WTC11 (cell line): ENCODE measurements around the gene MTHFD2. TPM values are rescaled to one million over a fixed set of nuclear protein-coding genes. Genes with fewer than 3 reads are reported as not detected.

Experiments used
- ATAC-seq: fragments of 200-7000 bp; cut with Tn5 transposase; 2 replicates; pipeline ENCODE4 v1.10.0; 2021; ENCODE audit warnings: mild to moderate bottlenecking, moderate library complexity
- CTCF ChIA-PET: fragments of 300-600 bp; sonication (Branson Sonifier 250); formaldehyde crosslinking; loops from one replicate; lab custom pipeline; 2021; ENCODE audit warnings: antibody characterized with exemption; lab: Charles Lee
- POLR2A ChIA-PET: fragments of 350-600 bp; sonication (Branson Sonifier 250); formaldehyde crosslinking; loops from one replicate; lab custom pipeline; 2021; ENCODE audit warnings: antibody characterized with exemption; lab: Charles Lee
- DNase-seq: peaks from one replicate; pipeline ENCODE4 v3.0.0; 2021; ENCODE audit warnings: low spot score
- H3K27ac Mint-ChIP-seq: 2 replicates; pipeline ENCODE4 v1.8.0; 2021; ENCODE audit warnings: mixed read lengths
- H3K27me3 Mint-ChIP-seq: 2 replicates; pipeline ENCODE4 v1.8.0; 2021; ENCODE audit warnings: low read depth, mild to moderate bottlenecking, moderate library complexity, mixed read lengths
- H3K36me3 Mint-ChIP-seq: 2 replicates; pipeline ENCODE4 v1.8.0; 2021; ENCODE audit warnings: mixed read lengths
- H3K4me1 Mint-ChIP-seq: 2 replicates; pipeline ENCODE4 v1.8.0; 2022; ENCODE audit warnings: mixed read lengths
- H3K4me3 Mint-ChIP-seq: 2 replicates; pipeline ENCODE4 v1.8.0; 2021; ENCODE audit warnings: mild to moderate bottlenecking, moderate library complexity, mixed read lengths
- H3K9me3 Mint-ChIP-seq: 2 replicates; pipeline ENCODE4 v1.8.0; 2021; ENCODE audit warnings: mixed read lengths
- CREB1 ChIP-seq: sonication (generic); formaldehyde crosslinking; IDR thresholded peaks from 2 replicates; pipeline ENCODE4 v1.8.0; 2023; ENCODE audit warnings: mild to moderate bottlenecking, missing genetic modification reagents
- CREM ChIP-seq: sonication (generic); formaldehyde crosslinking; IDR thresholded peaks from 2 replicates; pipeline ENCODE4 v1.8.1; 2022; ENCODE audit warnings: mild to moderate bottlenecking, missing genetic modification reagents, moderate library complexity
- EMX1 ChIP-seq: fragments of 250-450 bp; sonication (Bioruptor Pico); IDR thresholded peaks from 2 replicates; pipeline ENCODE4 v1.8.0; 2021; ENCODE audit warnings: mild to moderate bottlenecking
- GABPB1 ChIP-seq: sonication (generic); formaldehyde crosslinking; IDR thresholded peaks from 2 replicates; pipeline ENCODE4 v1.8.1; 2023; ENCODE audit warnings: mild to moderate bottlenecking, missing genetic modification reagents
- GRHL2 ChIP-seq: fragments of 250-450 bp; sonication (Bioruptor Pico); IDR thresholded peaks from 2 replicates; pipeline ENCODE4 v1.8.0; 2022; ENCODE audit warnings: mild to moderate bottlenecking, moderate library complexity; ENCODE audit not compliant: insufficient replicate concordance, severe bottlenecking
- MYBL2 ChIP-seq: sonication (generic); formaldehyde crosslinking; IDR thresholded peaks from 2 replicates; pipeline ENCODE4 v1.8.1; 2023; ENCODE audit warnings: mild to moderate bottlenecking, moderate library complexity, missing genetic modification reagents
- NR1H2 ChIP-seq: sonication (generic); formaldehyde crosslinking; IDR thresholded peaks from 2 replicates; pipeline ENCODE4 v1.9.0; 2021; ENCODE audit warnings: mild to moderate bottlenecking, moderate library complexity, missing genetic modification reagents
- OVOL2 ChIP-seq: fragments of 250-450 bp; sonication (Bioruptor Pico); IDR thresholded peaks from 2 replicates; pipeline ENCODE4 v1.9.0; 2021; ENCODE audit warnings: mild to moderate bottlenecking, borderline replicate concordance
- RORB ChIP-seq: fragments of 250-450 bp; sonication (Bioruptor Pico); IDR thresholded peaks from 2 replicates; pipeline ENCODE4 v1.9.0; 2021; ENCODE audit warnings: mild to moderate bottlenecking
- SP1 ChIP-seq: sonication (generic); formaldehyde crosslinking; conservative IDR thresholded peaks from 2 replicates; pipeline ENCODE4 v1.8.1; 2022; ENCODE audit warnings: missing genetic modification reagents
- TCF7 ChIP-seq: sonication (generic); formaldehyde crosslinking; IDR thresholded peaks from 2 replicates; pipeline ENCODE4 v1.8.0; 2022; ENCODE audit warnings: mild to moderate bottlenecking, low read depth, missing genetic modification reagents, moderate library complexity
- TP53 ChIP-seq: sonication (generic); formaldehyde crosslinking; IDR thresholded peaks from 2 replicates; pipeline ENCODE4 v1.8.1; 2023; ENCODE audit warnings: mild to moderate bottlenecking, missing genetic modification reagents
- ZNF219 ChIP-seq: sonication (generic); formaldehyde crosslinking; IDR thresholded peaks from 2 replicates; pipeline ENCODE4 v1.8.0; 2023; ENCODE audit warnings: missing genetic modification reagents, mild to moderate bottlenecking, borderline replicate concordance
- ZNF416 ChIP-seq: fragments of 250-450 bp; sonication (Bioruptor Pico); IDR thresholded peaks from 2 replicates; pipeline ENCODE4 v1.9.0; 2021; ENCODE audit warnings: mild to moderate bottlenecking, inconsistent platforms
- total RNA-seq: library from RNA; stranded (reverse); gene quantifications from 3 replicates; pipeline ENCODE4 v1.2.3, GENCODE V29; 2021
- TF ChIP-seq, protein P1 (sequence below): sonication (generic); formaldehyde crosslinking; IDR thresholded peaks from 2 replicates; pipeline ENCODE4 v1.8.0; 2022; ENCODE audit warnings: mild to moderate bottlenecking, missing genetic modification reagents
- TF ChIP-seq, protein P2 (sequence below): sonication (generic); formaldehyde crosslinking; IDR thresholded peaks from 2 replicates; pipeline ENCODE4 v1.8.1; 2023; ENCODE audit warnings: mild to moderate bottlenecking, missing genetic modification reagents, moderate library complexity
- TF ChIP-seq, protein P3 (sequence below): fragments of 200-600 bp; IDR thresholded peaks from 2 replicates; pipeline ENCODE4 v1.8.0; 2022; ENCODE audit warnings: antibody characterized with exemption
- TF ChIP-seq, protein P4 (sequence below): sonication (generic); formaldehyde crosslinking; IDR thresholded peaks from 2 replicates; pipeline ENCODE4 v1.8.0; 2022; ENCODE audit warnings: mild to moderate bottlenecking, missing genetic modification reagents
- TF ChIP-seq, protein P5 (sequence below): fragments of 250-450 bp; sonication (Bioruptor Pico); IDR thresholded peaks from 2 replicates; pipeline ENCODE4 v1.9.0; 2021; ENCODE audit warnings: moderate library complexity, mild to moderate bottlenecking, inconsistent platforms, borderline replicate concordance
- TF ChIP-seq, protein P6 (sequence below): sonication (generic); formaldehyde crosslinking; conservative IDR thresholded peaks from 2 replicates; pipeline ENCODE4 v1.8.1; 2022; ENCODE audit warnings: mild to moderate bottlenecking, missing genetic modification reagents

MTHFD2 gene
- total RNA-seq, 1 experiment from 2014 or later, result 251 TPM

DNA sequence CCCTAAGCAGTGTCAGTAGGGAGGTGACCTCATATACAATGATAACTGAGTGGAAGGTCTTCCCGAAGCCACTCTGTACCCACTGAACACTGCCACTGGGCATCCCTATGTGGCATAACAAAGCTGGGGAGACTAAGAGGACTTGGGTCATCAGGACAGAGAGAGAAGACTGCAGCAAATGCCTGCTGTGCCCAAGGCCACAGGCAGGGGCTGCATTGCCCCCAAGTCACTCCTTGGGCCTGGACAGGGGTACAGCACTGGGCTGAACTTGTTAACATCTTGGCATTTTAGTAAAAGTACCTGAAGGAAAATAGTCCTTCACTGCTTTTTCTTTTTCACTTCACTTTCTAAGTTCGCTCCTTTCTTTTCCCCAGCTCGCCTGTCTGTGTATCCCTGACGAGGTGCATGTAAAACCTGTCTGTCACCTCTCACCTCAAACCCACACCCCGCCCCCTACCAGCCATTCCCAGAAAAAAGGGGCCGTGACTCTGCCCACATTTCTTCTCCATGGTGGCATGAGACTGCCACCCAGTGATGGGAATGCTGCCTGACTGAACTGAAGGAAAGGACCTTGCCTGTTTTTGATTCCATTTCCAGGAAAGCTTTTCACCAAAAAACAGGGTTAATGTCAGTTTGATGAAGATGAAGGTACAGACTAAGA lies 62.9 kb downstream of the MTHFD2 start:
- Mint-ChIP-seq H3K9me3 (no peaks in the 10 kb centered on the region), H3K27me3 (peaks cover 2% of the 10 kb centered on the region), H3K36me3 (no peaks in the 10 kb centered on the region), H3K4me3 (no peak overlapping the region), H3K4me1 (peaks cover 19% of the 10 kb centered on the region), H3K27ac (no peak overlapping the region)
- CTCF ChIA-PET, result interaction anchor here (0.6 to 3.6 kb wide), 13 partner anchors 8 to 438 kb away, joined by 3 to 36 read pairs (median 3); no protein-coding TSS in a partner anchor
- DNase-seq (peak; percentile 76), ATAC-seq (peak; percentile 91)
- POLR2A ChIA-PET, result no interaction called here
- no peak for TF ChIP-seq MYBL2 (CRISPR knock-in tag)
- no peak for TF ChIP-seq CREM (CRISPR knock-in tag)
- no peak for TF ChIP-seq ZNF219 (CRISPR knock-in tag)
- no peak for TF ChIP-seq SP1 (CRISPR knock-in tag)
- 0 out of 2 replicates have a peak, but pooled peaks have one; percentile 20 for TF ChIP-seq TCF7 (CRISPR knock-in tag)
- TF ChIP-seq, protein P1, sequence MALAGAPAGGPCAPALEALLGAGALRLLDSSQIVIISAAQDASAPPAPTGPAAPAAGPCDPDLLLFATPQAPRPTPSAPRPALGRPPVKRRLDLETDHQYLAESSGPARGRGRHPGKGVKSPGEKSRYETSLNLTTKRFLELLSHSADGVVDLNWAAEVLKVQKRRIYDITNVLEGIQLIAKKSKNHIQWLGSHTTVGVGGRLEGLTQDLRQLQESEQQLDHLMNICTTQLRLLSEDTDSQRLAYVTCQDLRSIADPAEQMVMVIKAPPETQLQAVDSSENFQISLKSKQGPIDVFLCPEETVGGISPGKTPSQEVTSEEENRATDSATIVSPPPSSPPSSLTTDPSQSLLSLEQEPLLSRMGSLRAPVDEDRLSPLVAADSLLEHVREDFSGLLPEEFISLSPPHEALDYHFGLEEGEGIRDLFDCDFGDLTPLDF (CRISPR knock-in tag), result no peak

DNA sequence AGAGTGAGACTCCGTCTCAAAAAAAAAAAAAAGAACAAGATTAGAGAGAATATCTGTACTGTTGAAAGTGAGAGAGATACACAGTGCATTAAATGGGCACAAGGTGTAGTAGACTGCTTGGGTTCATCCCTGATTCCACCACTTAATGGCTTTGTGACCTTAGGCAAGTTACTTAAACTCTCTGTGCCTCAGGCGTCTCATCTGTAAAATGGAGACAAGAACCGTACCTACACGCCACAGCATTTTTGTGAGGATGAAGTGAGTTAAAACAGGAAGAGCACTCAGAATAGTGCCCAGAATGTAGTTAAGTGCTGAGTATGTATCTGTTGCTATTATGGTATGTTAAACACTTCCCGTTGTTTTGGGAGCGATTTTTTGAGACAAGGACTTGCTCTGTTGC lies 64.3 kb downstream of the MTHFD2 start:
- Mint-ChIP-seq H3K4me1 (peaks cover 19% of the 10 kb centered on the region), H3K27me3 (peaks cover 2% of the 10 kb centered on the region), H3K9me3 (no peaks in the 10 kb centered on the region), H3K4me3 (no peak overlapping the region), H3K27ac (no peak overlapping the region), H3K36me3 (no peaks in the 10 kb centered on the region)
- ATAC-seq, result no peak
- TF ChIP-seq TP53 (CRISPR knock-in tag), result no peak
- TF ChIP-seq RORB, result no peak
- TF ChIP-seq GABPB1 (CRISPR knock-in tag), result no peak
- no peak for TF ChIP-seq OVOL2 (CRISPR knock-in tag)
- no peak for TF ChIP-seq ZNF416 (CRISPR knock-in tag)
- TF ChIP-seq, protein P2, sequence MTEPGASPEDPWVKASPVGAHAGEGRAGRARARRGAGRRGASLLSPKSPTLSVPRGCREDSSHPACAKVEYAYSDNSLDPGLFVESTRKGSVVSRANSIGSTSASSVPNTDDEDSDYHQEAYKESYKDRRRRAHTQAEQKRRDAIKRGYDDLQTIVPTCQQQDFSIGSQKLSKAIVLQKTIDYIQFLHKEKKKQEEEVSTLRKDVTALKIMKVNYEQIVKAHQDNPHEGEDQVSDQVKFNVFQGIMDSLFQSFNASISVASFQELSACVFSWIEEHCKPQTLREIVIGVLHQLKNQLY (CRISPR knock-in tag), result no peak
- no peak for TF ChIP-seq GRHL2 (CRISPR knock-in tag)
- TF ChIP-seq, protein P3, sequence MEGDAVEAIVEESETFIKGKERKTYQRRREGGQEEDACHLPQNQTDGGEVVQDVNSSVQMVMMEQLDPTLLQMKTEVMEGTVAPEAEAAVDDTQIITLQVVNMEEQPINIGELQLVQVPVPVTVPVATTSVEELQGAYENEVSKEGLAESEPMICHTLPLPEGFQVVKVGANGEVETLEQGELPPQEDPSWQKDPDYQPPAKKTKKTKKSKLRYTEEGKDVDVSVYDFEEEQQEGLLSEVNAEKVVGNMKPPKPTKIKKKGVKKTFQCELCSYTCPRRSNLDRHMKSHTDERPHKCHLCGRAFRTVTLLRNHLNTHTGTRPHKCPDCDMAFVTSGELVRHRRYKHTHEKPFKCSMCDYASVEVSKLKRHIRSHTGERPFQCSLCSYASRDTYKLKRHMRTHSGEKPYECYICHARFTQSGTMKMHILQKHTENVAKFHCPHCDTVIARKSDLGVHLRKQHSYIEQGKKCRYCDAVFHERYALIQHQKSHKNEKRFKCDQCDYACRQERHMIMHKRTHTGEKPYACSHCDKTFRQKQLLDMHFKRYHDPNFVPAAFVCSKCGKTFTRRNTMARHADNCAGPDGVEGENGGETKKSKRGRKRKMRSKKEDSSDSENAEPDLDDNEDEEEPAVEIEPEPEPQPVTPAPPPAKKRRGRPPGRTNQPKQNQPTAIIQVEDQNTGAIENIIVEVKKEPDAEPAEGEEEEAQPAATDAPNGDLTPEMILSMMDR, result no peak
- TF ChIP-seq, protein P4, sequence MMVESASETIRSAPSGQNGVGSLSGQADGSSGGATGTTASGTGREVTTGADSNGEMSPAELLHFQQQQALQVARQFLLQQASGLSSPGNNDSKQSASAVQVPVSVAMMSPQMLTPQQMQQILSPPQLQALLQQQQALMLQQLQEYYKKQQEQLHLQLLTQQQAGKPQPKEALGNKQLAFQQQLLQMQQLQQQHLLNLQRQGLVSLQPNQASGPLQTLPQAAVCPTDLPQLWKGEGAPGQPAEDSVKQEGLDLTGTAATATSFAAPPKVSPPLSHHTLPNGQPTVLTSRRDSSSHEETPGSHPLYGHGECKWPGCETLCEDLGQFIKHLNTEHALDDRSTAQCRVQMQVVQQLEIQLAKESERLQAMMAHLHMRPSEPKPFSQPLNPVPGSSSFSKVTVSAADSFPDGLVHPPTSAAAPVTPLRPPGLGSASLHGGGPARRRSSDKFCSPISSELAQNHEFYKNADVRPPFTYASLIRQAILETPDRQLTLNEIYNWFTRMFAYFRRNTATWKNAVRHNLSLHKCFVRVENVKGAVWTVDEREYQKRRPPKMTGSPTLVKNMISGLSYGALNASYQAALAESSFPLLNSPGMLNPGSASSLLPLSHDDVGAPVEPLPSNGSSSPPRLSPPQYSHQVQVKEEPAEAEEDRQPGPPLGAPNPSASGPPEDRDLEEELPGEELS (CRISPR knock-in tag), result no peak
- no peak for TF ChIP-seq NR1H2
- TF ChIP-seq, protein P5, sequence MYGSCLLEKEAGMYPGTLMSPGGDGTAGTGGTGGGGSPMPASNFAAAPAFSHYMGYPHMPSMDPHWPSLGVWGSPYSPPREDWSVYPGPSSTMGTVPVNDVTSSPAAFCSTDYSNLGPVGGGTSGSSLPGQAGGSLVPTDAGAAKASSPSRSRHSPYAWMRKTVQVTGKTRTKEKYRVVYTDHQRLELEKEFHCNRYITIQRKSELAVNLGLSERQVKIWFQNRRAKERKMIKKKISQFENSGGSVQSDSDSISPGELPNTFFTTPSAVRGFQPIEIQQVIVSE (CRISPR knock-in tag), result no peak
- TF ChIP-seq, protein P6, sequence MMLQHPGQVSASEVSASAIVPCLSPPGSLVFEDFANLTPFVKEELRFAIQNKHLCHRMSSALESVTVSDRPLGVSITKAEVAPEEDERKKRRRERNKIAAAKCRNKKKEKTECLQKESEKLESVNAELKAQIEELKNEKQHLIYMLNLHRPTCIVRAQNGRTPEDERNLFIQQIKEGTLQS (CRISPR knock-in tag), result no peak
- TF ChIP-seq CREB1 (CRISPR knock-in tag), result no peak
- no peak for TF ChIP-seq EMX1 (CRISPR knock-in tag)
- POLR2A ChIA-PET, result no interaction called here
- DNase-seq, result no peak
- CTCF ChIA-PET, result interaction anchor here (2.3 kb wide), 1 partner anchor 73 kb away, joined by 20 read pairs; no protein-coding TSS in a partner anchor
